ENCODE data around the gene MPIG6B.

DNA sequence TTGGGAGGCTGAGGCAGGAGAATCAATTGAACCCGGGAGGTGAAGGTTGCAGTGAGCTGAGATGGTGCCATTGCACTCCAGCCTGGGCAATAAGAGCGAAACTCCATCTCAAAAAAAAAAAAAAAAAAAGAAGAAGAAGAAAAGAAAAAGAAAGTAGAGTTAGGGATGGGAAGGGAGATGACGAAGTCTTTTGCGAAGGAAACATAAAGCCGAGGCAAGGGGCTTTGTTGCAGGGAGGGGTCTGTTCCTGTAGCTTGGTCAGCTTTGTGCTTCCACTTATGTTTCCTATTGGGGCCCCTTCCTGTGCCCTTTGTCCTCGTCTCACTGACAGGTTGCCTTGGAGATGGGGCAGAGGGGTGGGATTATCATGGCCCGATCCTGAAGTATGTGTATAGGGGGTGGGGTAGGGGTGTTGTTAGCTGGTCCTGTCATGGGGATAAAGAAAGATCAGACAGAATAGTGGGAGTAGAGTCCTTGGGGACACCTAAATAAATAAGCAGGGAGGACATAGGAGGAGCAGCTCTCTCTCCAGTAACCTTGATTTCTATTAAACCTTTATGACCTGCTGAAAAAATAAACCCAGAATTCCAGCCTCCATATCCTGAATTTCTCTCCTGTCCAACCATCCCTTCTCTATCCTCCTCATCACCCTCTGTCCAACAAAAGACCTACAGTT lies 14.3 kb downstream of the MPIG6B start:
- TF ChIP-seq CTCF (IDR thresholded peaks at IDR 0.05) = no peak
- no peak for TF ChIP-seq JUNB (IDR thresholded peaks at IDR 0.05)
- TF ChIP-seq CHD2 (IDR thresholded peaks at IDR 0.05; ENCODE audit: low read length, partially characterized antibody) = no peak
- TF ChIP-seq EP300 (IDR thresholded peaks at IDR 0.05) = no peak
